PC-3 (cell line): Measurements from ENCODE around the gene CLIC1.

Source experiments
- CTCF ChIP-seq: fragments of 300-600 bp; sonication (generic); conservative IDR thresholded peaks from 2 replicates; pipeline ENCODE4 v1.5.1; 2017; ENCODE audit warnings: antibody characterized with exemption, low read depth, mild to moderate bottlenecking, low read length
- EZH2phosphoT487 ChIP-seq: fragments of 300-600 bp; sonication (generic); IDR thresholded peaks from 2 replicates; pipeline ENCODE4 v1.6.1; 2018; ENCODE audit warnings: mild to moderate bottlenecking, antibody characterized with exemption, low read length, borderline replicate concordance

- TF ChIP-seq CTCF (no peak), EZH2phosphoT487 (no peak)
These were observed 2.6 kb downstream of the CLIC1 start for GRCh38 chr6:31733734-31734133.
